Endothelial cell of umbilical vein (primary cell): ENCODE measurements around the gene TARBP1.

Experiments used
- EZH2 ChIP-seq: IDR thresholded peaks from 2 replicates; pipeline ENCODE4 v1.6.1; 2012; ENCODE audit warnings: borderline replicate concordance, low read depth, mild to moderate bottlenecking, moderate library complexity, low read length, inconsistent platforms; ENCODE audit not compliant: severe bottlenecking
- JUN ChIP-seq: IDR thresholded peaks from 2 replicates; pipeline ENCODE4 v1.6.1; 2011; ENCODE audit warnings: borderline replicate concordance, low read depth; ENCODE audit not compliant: insufficient read length, insufficient read depth
- TF ChIP-seq, protein P1 (sequence below), 2 donors: IDR thresholded peaks; 1 replicate in 1 of 2; 2 replicates in 1 of 2; pipeline ENCODE4 v1.5.1; 2011; ENCODE audit warnings: low read length in 2 of 2, mild to moderate bottlenecking in 2 of 2, moderate library complexity in 2 of 2, control low read depth in 1 of 2, inconsistent platforms in 1 of 2, low read depth in 1 of 2; ENCODE audit not compliant: insufficient read depth in 1 of 2; ENCODE audit errors: extremely low read depth in 1 of 2

DNA sequence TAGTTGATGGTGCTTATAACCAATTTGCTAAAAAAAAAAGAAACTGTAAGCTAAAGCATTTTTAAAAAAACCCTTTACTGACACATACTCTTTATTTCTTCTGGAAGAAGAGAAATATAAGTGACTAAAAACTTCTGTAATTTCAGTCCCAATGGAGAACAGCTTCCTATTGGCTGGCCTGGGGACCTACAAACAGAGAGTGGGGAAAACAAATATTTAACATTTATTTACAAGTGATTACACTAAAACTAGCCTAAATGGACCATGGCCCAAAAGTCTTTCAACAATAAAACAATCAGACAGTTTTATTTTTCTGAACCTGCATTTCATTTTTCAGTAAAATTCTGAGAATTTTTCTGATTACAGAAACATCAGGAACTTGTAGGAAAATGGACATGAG lies 15.2 kb downstream of the TARBP1 start:
- TF ChIP-seq JUN (no peak), EZH2 (no peak)
- TF ChIP-seq, protein P1, sequence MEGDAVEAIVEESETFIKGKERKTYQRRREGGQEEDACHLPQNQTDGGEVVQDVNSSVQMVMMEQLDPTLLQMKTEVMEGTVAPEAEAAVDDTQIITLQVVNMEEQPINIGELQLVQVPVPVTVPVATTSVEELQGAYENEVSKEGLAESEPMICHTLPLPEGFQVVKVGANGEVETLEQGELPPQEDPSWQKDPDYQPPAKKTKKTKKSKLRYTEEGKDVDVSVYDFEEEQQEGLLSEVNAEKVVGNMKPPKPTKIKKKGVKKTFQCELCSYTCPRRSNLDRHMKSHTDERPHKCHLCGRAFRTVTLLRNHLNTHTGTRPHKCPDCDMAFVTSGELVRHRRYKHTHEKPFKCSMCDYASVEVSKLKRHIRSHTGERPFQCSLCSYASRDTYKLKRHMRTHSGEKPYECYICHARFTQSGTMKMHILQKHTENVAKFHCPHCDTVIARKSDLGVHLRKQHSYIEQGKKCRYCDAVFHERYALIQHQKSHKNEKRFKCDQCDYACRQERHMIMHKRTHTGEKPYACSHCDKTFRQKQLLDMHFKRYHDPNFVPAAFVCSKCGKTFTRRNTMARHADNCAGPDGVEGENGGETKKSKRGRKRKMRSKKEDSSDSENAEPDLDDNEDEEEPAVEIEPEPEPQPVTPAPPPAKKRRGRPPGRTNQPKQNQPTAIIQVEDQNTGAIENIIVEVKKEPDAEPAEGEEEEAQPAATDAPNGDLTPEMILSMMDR (IDR thresholded peaks at IDR 0.05; ENCODE audit: extremely low read depth in 1 of 2, insufficient read depth in 1 of 2, low read depth in 1 of 2, low read length in 2 of 2) = no peak
